22Rv1 (cell line): Measurements from ENCODE around the gene KATNAL1.
"Not testable (repeated sequence)": the region's sequence is repeated elsewhere in the genome, so short reads cannot be mapped to it uniquely, and the experiment has no call there.

Experiments used
- H3K27ac ChIP-seq: fragments of 450-650 bp; 2 replicates; pipeline ENCODE4 v1.5.1; 2017
- ZFX ChIP-seq: fragments of 450-650 bp; IDR thresholded peaks from 2 replicates; pipeline ENCODE4 v1.6.1; 2017; ENCODE audit warnings: antibody characterized with exemption, borderline replicate concordance
- TF ChIP-seq, protein P1 (sequence below): fragments of 450-650 bp; IDR thresholded peaks from 2 replicates; pipeline ENCODE4 v1.5.1; 2017; ENCODE audit warnings: mild to moderate bottlenecking

Gene KATNAL1

DNA sequence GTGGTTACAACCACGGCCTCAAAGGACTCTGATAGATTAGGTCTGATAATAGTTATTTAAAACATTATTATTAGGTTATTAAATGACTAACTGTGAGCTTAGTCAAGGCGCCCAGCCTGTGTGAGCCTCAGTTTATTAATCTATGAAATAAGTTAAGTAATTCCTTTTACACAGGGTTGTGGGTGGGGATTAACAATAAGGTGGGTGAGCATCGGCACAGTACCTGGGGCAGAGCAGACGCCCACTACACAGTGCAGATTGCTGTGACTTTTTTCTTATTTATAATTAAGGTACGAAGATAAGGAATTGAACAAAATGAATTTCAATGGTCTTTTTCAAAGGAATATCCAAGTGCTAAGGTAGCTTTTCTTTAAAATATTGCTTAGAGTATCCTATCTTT lies 132.2 kb downstream of the KATNAL1 start:
- TF ChIP-seq ZFX: no peak
- H3K27ac ChIP-seq: no peak overlapping the region

DNA sequence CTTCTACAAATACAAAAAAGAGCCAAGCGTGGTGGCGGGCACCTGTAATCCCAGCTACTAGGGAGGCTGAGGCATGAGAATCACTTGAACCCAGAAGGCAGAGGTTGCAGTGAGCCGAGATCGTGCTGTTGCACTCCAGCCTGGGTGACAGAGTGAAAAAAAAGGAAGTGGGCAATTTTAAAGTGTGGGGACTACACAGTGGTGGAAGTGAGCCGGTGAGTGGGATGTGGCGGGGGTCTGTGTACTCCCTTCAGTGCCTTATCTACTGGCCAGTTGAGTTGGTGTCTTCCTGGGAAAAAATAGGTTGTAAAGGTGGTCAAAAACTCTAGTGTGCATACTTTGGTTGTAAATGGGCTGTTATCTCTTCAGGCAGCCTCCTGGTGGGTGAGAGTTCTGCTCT lies 133.1 kb downstream of the KATNAL1 start:
- not testable (repeated sequence) for H3K27ac ChIP-seq

DNA sequence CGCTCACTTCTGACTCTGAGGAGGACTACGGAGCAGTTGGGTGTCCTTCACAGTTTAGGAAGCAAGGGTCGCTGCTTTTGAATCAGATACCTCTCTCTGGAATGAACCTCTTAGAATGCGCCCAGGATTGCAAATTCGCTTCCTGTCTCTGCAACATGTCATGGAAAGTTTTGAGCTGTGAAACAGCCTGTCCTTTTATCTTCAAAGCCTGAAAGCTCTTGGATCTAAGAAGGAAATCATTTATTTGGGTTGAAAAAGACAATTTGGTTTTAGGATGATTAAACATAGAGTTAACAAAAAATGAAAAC lies 134.1 kb downstream of the KATNAL1 start:
- no peak overlapping the region for H3K27ac ChIP-seq
- TF ChIP-seq ZFX: no peak

DNA sequence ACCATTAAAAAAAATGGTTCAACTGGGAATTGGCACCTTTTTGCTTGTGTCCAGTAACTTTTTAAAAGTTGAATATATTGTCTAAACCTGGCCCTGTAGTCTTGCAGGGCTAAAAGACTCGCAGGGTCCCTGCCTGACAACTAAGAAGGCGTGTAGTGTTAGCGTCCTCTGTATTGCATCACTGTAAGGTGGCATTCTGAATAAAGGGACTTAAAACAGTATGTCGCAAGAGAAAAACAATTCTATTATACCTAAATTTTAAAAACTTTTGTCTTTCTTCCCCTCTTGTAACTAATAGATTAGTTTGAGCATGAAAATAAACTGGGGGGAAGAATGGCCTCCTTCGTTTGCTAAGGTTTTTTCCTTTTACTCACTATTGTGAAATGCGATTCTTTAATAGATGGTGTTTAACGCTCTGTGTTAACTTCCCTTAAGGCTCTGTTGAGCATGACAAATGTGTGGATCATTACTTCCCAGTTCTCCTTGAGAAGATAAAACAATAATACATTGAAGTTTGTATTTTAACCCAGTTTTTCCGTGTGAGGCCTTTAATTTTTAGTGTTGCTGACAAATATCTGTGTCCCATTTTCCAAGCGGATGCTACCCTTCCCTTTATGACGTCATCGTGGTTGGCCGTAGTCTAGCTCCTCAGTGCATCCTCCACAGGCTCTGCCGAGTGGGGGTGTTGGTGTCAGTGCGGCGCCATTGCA lies 134.6 kb downstream of the KATNAL1 start:
- no peak overlapping the region for H3K27ac ChIP-seq

DNA sequence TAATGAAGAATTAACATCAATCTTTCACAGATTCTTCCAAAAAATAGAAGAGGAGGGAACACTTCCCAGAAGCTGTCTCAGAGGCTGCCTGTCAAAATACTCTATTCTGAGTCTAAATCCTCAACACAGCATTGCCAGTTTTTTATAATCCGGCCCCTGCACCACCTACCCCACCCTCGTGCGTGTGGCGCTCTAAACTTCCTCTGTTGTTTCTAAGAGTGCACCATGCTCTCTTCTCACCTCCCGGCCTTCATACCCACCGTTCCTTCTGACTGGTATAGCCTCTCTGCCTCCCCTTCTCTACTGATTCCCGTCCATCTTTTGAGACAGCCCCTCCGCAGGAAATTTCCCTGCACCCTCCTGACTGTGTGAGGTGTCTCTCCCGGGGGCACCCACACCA lies 136.8 kb downstream of the KATNAL1 start:
- TF ChIP-seq ZFX: no peak
- TF ChIP-seq, protein P1, sequence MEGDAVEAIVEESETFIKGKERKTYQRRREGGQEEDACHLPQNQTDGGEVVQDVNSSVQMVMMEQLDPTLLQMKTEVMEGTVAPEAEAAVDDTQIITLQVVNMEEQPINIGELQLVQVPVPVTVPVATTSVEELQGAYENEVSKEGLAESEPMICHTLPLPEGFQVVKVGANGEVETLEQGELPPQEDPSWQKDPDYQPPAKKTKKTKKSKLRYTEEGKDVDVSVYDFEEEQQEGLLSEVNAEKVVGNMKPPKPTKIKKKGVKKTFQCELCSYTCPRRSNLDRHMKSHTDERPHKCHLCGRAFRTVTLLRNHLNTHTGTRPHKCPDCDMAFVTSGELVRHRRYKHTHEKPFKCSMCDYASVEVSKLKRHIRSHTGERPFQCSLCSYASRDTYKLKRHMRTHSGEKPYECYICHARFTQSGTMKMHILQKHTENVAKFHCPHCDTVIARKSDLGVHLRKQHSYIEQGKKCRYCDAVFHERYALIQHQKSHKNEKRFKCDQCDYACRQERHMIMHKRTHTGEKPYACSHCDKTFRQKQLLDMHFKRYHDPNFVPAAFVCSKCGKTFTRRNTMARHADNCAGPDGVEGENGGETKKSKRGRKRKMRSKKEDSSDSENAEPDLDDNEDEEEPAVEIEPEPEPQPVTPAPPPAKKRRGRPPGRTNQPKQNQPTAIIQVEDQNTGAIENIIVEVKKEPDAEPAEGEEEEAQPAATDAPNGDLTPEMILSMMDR: no peak
- H3K27ac ChIP-seq: no peak overlapping the region

More for the DNA sequence above, 134.6 kb downstream of the KATNAL1 start:
- no peak for TF ChIP-seq ZFX
- TF ChIP-seq, protein P1: no peak

DNA sequence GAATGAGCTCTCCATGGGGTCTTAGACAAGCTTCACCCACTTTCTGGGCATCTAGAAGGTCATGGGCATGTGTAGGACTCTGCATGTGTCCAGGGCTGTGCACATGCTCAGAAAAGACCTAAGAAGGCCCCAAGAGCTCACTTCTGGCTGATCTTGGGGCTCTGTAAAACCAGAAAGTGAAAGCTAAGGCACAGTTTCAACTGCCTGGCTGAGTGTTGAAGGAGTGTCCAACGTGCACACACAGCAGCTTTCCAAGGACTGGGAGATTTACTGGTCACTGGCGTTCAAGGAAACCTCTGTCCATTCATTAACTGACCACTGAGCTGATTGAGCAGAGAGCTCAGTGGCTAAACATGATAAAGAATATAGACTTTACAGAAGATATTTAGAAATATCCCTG lies 137.9 kb downstream of the KATNAL1 start:
- H3K27ac ChIP-seq: no peak overlapping the region
- TF ChIP-seq, protein P1: no peak
- no peak for TF ChIP-seq ZFX

DNA sequence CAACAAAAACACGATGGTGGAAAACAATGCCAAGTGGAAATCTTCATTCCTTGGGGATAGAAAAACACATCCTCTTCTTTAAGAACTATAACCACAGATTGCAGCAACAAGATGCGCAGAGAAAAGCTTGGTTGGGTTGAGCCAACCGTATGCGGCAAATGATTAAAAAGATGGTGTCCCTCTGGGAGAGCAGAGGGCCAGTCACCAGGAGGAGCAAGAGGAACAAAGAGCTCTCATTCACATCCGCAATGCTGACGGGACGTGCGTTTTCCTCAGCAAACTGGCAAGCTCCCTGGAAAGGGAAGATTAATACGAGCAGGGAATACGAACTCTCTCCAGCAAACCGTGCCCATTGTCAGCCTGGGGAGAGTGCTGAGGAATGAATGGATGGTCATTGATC lies 141.6 kb downstream of the KATNAL1 start:
- H3K27ac ChIP-seq: no peak overlapping the region
- no peak for TF ChIP-seq ZFX
- TF ChIP-seq, protein P1: no peak

DNA sequence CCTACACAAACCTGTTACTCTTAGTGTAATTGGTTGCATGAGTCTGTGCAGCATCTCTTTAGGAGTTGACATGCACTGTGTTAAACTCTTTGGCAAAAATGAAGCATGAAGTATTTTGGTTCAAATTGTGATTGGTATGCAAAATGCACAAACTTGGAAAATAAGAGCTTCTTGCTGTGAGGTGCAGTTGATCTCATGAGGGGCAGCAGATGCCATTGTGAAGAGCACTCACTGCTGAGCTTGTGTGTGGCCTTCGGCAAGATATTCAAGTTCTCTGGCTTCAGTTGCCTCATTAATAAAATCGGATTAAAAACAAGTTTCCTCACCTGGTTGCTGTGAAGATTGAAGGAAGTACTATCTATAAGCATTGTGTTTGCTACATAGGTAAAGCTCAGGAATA lies 142.3 kb downstream of the KATNAL1 start:
- TF ChIP-seq ZFX: no peak
- TF ChIP-seq, protein P1: no peak
- H3K27ac ChIP-seq: no peak overlapping the region

DNA sequence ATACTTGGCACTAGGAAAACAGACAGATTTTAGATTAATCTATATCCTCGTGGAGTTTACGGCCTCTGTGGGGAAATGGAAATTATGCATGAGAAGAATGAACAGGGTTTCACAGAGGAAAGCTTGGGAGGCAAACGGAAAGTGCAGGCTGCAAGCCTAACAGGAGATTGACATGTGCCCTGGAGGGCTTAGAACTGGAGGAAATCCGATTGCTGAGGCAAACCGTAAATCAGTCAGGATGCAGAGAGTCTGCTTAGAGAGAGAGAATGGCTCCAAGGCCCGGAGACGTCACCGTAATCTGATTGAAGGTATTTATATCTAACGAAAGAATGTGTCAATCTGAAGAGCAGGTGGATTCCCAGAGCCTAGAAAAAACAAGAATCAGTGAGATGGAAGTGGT lies 143.2 kb downstream of the KATNAL1 start:
- TF ChIP-seq, protein P1: no peak
- no peak for TF ChIP-seq ZFX
- no peak overlapping the region for H3K27ac ChIP-seq
